Astrocyte of the spinal cord (primary cell): Measurements from ENCODE around the gene PKDCC.

Experiments
- DNase-seq: peaks from one replicate; pipeline ENCODE4 v3.0.0; 2011; ENCODE audit warnings: low read depth, low spot score
- H3K4me3 ChIP-seq: 2 replicates; pipeline ENCODE4 v1.5.1; 2011; ENCODE audit warnings: low read depth, mild to moderate bottlenecking, low read length, moderate library complexity
- CTCF ChIP-seq: IDR thresholded peaks from 2 replicates; pipeline ENCODE4 v1.5.1; 2012; ENCODE audit warnings: low read depth, mild to moderate bottlenecking, low read length, inconsistent platforms
- in situ Hi-C: cut with HindIII; loops from 2 replicates; pipeline ENCODE4 v1.10.0; 2017; ENCODE audit warnings: low sequenced_read_pairs

PKDCC gene

DNA sequence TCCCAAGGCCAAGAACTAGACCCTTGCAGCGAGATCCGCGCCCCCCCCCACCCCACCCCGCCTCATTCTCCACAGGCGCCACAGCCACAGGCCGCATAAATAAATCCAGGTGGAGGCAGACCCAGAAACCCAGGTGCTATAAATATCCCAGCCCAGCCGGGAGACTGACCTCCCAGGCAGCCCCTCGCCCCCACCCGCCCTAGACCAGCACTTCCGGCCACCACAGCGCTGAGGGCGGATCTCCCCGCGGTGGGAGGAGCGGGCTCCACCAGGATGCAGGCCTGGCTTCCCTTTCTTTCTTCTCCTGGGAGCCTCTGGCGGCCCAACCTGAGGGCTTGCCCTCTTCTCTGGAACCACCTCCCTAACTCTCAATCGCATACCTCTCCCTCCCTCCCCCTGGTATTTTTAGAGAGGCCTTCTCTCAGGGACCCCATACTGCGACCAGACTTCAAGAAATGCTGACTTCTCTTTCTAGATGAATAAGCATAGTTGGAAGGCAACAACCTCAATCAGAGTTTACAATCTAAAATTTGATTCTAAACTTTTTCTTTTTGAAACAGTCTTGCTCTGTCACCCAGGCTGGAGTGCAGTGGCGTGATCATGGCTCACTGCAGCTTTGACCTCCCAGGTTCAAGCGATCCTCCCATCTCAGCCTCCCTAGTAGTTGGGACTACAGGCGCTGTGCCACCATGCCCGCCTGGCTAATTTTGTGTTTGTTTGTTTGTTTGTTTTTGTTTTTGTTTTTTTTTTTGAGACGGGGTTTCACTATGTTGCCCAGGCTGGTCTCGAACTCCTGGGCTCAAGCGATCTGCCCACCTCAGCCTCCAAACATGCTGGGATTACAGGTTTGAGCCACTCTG is 55.0 kb downstream of the PKDCC start:
- TF ChIP-seq CTCF = no peak
- H3K4me3 ChIP-seq = no peak overlapping the region
- peak; percentile 80 for DNase-seq
- in situ Hi-C loops = no loop called here

DNA sequence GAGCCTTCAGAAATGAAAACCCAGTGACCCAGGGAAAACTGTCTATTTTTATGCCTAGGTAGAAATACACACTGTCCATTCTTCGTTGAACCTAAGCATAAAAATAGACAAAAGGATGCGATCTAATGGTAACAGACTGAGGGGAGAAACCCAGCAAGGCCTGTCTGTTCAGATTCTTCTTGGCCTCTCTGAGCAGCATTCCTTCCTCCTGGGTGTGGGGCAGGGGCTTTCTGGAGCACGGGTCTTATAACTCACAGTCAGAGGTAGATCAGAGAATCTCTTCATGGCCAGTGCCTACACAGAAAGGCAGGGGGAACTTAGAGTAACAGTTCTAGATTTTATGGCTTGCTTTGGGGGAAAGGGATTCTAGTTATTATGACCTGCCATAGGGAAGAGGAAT is 56.0 kb downstream of the PKDCC start:
- in situ Hi-C loops = no loop called here
- no peak overlapping the region for H3K4me3 ChIP-seq
- no peak for TF ChIP-seq CTCF
- DNase-seq = no peak

DNA sequence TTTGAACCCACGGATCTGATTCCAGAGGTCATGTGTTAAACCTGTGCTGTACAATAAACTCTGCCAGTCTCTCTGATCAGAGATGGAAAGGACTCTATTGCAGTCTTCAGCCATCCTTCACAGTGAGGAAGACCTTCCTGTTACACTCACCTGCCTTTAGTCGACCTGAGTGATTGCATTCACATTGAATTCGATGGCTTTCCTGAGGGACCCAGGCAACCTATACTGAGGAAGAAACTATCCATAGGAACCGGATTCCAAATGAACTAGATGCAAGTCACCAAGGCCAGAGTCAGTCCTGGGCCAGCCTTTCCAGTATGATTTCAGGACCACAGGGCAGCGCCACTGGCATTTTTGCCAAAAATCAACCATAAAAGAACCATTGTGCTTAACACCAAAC is 56.8 kb downstream of the PKDCC start:
- in situ Hi-C loops = no loop called here
- H3K4me3 ChIP-seq = no peak overlapping the region
- DNase-seq = no peak
- TF ChIP-seq CTCF = no peak

DNA sequence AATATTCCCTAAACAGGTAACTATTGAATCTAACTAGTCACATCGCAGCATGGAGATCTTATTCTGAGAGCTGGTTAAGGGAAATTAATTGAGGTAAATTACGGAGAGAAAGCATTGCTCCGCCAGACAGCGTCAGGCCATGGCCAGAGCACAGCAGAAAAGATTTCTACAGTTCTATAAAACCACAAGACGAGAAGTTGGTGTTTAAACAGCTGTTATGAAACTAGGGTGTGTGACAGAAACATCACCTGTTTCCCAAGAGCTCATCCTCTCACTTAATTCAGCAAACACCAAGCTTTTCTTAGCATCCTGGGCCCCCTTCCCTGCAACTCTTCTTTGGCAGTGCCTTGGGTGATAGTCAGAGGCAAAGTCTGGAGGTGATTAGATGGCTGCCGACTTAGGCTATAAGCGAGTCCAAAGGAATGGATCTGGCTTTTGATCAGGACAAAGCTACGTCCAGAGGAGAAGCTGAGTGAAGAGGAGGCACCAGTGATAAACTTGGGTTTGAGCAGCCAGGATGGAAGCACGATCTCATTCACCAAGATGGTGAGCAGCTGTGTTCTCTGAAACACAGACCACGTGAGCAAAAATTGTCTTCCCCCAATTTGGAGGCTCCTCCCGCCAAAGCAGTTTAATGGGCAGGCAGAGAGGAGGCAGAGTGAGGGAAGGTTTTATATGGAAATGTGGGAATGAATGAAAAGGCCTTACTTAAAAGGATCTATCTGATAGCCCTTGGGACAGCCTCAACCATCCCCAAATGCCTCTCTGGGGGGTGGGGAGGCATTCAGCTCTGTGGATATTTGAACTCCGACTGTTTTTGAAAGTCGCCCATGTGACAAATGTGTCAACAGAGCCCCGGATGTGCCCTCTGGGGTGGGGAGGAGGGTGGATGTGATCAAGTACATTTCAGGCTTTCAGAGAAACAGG is 57.8 kb downstream of the PKDCC start:
- no peak overlapping the region for H3K4me3 ChIP-seq
- in situ Hi-C loops = no loop called here
- no peak for TF ChIP-seq CTCF
- DNase-seq = no peak

GRCh38 chr2:42106257-42106816 is 58.5 kb downstream of the PKDCC start:
- H3K4me3 ChIP-seq = no peak overlapping the region
- DNase-seq = no peak
- in situ Hi-C loops = no loop called here
- no peak for TF ChIP-seq CTCF

GRCh38 chr2:42107249-42108042 is 59.6 kb downstream of the PKDCC start:
- no peak for DNase-seq
- no peak overlapping the region for H3K4me3 ChIP-seq
- no peak for TF ChIP-seq CTCF
- in situ Hi-C loops = no loop called here
